IPS-NIHi7 (cell line): ENCODE results near the gene HSPB9.
A peak's percentile ranks its signal among the peaks of the same experiment; 100 is the strongest.

Experiments
- DNase-seq: peaks from one replicate; pipeline ENCODE4 v3.0.0; 2012; ENCODE audit warnings: mixed read lengths; ENCODE audit errors: extremely low spot score

The HSPB9 gene

GRCh38 chr17:42101513-42102292, 20.9 kb upstream of the HSPB9 start:
- DNase-seq = peak; percentile 93

DNA sequence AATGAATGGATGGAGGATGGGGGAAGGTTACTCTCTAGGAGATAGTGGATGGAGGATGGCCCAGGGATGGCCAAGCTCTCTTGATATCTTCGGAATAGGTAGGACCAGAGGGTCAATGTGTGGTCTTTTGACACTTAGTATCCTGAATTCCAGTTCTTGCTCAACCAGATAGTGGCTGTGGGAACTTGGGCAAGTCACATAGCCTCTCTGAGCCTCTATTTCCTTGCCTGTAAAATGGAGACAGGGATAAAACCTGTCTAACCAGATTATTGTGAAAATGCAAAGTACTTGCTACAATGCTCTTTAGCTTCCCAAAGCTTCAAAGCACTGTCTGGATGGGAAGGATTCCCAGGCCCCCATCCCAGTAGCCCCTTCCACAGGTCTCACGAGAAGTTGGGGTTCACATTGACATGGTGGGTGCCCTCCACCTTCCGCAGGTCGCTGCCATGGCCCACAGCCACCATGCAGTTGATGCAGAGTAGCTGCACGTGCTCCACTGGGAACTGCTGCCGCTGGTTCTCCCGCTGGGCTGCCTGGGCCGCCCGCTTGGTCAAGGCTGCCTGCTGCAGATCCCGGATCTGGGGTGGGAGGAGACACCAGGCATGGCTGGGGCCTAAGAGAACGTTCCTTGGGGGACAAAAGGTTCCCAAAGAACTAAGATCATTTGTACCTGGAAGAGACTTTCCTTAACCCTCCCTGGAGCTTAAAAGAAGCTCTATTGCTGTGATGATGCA, 19.2 kb upstream of the HSPB9 start:
- no peak for DNase-seq

DNA sequence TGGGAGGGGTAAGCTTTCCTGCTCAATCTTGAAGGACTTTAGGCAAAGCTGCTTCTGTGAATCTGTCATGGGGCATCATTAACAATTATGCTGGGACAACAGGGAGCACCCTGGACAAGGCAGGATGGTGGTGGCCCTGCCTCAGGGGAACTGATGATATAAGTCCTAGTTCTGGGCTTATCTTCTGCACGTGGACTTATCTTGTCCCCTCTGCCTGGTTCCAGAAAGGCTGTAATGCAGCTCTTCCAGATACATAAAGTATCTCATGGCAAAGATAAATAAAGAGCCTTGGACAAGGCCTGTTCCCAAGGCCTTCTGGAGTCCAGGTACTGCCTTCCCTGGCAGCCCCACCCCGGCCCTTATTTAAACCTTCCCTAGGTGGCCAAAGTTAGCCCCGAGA, 18.3 kb upstream of the HSPB9 start:
- DNase-seq = no peak

DNA sequence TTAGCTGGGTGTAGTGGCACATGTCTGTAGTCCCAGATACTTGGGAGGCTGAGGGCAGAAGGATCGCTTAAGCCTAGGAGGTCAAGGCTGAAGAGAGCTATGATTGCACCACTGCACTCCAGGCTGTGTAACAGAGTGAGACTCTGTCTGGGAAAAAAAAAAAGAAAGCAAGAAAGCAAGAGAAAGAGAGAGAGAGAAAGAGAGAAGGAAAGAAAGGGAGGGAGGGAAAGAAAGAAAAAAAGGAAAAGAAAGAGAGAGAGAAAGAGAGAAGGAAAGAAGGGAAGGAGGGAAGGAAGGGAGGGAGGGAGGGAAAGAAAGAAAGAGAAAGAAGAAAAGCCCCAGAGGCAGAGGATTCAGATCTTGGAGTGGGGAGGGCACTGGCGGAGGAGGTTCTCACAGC, 16.6 kb upstream of the HSPB9 start:
- no peak for DNase-seq

DNA sequence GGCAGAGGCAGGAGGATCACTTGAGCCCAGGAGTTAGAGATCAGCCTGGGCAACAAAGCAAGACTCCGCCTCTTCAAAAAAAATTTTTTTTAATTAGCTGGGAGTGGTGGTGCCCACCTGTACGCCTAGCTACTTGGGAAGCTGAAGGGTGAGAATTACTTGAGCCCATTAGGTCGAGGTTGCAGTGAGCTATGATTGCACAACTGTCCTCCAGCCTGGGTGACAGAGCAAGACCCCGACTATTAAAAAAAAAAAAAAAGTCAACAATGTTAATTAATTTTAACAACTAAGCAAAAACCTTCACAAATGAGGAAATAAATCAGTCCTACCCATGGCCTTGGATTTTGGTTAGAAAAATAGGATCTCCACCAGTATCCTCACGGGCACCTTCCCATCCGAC, 15.5 kb upstream of the HSPB9 start:
- no peak for DNase-seq

DNA sequence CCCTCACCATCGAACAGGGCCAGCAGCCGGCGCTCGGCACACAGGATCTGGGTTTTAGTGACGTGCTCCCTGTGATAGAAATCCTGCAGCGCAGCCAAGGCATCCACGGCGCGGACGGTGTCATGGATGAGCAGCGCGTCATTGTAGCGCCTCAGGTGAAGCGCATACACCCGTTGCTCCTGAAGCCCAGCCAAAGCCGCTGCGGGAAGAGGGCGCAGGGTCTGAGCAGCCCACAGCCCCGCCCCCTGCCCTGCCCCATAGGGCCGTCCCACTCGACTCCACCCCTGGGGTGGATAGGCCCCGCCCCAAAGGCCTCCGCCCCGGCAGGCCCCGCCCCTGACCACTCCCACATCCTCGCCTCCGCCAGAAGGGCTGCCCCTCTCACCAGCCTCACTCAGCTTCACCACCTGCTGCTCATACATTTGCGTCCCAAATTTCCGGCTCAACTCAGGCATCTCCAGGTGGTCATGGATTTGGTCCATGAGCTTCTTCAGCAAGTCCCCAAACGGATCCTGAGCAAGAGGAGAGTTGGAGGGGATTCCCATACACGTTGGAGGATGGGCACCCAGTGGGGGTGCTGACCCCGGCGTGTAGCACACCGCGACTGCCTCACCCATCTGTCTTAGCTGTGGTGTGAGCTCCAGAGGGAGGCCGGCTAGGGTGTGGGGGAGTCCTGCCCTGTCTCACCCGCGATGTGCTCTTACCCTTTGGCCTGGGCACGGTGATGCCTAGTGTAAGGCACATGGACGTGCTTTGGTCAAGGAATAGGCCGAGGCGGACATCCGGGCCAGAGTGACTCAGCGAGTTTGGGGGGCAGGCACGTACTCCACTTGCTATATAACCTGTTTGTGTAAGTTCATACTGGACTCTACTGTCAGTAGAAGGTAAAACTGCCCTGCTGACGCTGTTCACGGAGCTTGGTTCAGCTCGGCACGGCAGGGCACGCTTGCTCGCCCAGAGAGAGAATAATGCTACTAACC, 14.7 kb upstream of the HSPB9 start:
- DNase-seq = peak; percentile 100

DNA sequence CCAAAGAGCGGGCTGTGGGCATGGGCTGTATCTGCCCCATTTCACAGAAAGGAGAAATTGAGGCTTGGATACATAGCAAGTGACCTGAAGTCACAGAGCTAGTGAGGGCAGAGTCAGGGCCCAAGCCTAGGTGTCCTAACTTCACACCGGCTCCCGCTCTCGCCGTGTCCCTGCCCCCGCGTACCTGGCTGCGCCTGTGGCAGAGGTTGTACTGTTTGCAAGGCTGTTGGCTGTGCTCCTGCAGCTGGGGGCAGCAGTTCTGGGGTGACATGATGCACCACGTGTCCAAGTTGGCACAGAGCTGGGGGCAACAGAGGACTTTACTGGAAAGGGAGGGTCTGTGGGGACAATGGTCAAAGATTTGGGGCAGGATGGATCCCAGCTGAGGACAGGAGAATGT, 13.5 kb upstream of the HSPB9 start:
- DNase-seq = no peak

DNA sequence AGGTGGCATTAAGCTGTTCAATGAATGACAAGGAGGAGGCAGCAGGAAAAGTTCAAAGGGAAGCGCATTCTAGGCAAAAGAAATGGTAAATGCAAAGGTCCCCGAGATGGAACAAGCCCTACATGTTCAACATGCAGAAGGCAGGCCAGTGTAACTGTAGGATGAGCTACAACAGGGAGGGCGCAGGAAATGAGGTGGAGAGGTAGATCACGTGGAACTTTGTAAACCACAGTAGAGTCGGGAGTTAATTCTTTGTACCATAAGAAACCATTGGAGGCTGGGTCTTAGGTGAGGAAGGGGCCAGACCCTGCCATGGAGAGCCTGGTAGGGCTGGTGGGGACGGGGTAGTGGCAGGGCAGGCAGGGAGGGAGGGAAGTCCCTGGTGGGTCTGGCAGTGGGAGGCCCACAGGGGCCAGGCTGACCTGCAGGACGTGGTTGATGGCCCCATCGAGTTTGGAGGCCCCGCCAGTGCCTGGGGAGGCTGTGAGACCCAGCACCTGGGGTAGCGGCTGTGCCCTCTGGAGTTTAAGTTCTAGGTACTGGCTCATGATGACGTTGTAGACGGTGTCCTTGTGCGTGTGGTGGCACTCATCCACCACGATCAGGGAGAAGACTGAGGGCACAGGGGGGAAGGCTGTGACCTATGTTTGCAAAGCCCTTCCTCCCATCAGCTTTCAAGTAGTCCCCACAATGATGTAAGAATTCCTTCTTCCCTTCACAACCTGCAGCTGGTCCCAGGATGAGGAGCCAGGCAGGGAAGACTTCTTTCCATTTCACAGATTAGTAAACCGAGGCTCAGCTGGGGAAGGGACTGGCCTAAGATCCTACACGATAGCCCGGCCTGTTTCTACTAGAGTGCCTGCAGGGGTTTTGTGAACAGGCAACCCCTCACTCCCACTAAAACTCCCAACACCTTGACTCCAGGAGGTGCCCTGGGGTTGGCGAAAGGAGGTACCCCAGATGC, 12.0 kb upstream of the HSPB9 start:
- no peak for DNase-seq

DNA sequence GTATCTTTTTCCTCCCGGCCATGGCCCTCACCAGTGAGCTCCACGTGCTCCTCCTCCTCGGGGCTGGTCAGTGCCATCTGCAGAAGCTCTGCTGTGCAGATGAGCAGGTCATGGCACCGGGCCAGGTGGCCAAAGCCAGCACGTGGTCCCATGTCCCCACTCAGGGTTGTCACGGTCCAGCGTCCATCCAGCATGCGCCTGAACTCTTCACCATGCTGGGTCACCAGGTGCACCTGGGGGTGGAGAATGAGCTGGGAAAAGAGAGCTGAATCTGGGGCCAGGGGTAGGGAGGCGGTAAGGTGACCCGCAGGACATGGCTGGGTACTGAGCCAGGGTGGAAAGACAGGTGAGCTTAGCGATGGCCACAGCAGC, 11.4 kb upstream of the HSPB9 start:
- DNase-seq = no peak

GRCh38 chr17:42111871-42112551, 10.6 kb upstream of the HSPB9 start:
- DNase-seq = no peak

GRCh38 chr17:42112552-42113176, 9.9 kb upstream of the HSPB9 start, which contains the start of gene DHX58:
TSS of gene DHX58 (minus strand) at chr17:42112714. CDS start at chr17:42111892, 822 bp downstream.
- no peak for DNase-seq

- DNase-seq = no peak
Measured at GRCh38 chr17:42113293-42114069, 9.1 kb upstream of the HSPB9 start.

DNA sequence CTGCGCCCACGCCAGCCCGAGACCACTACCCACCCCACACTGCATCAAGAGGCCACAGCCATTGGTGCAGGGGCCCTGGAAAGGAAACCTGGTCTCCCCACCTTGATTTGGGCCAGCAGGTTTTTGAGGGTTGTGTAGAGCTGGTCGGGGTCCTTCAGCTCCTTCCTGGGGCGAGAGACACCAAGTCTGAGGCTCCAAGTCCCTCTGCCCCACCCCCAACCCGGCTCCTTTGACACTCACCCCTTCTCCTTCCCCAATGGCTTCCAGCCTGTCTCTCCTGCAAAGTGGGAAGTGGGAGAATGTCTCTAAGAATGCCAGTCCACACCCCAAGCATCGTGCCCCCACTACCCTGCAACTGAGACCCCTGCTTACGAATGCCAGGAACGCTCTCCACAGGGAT, 8.5 kb upstream of the HSPB9 start:
- no peak for DNase-seq

GRCh38 chr17:42116705-42117396, 5.8 kb upstream of the HSPB9 start:
- peak; percentile 76 for DNase-seq

GRCh38 chr17:42117397-42118125, 5.0 kb upstream of the HSPB9 start:
- no peak for DNase-seq

GRCh38 chr17:42118126-42118510, 4.5 kb upstream of the HSPB9 start:
- DNase-seq = no peak

DNA sequence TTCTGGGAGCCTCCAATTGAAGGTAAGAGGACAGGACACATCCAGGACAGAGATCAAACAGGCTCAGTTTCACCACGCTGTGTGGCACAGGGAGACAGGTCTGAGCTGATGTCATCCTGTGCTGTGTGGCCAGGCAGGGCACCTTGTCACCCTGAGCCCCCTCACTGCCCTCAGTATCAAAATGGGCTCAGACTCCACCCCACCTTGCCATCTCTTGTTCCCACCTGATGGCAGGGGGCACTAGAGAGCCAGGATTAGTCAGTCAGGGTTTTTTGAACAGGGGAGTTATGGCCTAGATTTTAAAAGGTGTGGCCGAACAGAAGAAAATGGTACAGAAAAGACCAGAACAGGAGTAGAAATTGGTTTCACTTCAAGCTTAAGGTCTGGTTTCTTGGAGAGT, 4.1 kb upstream of the HSPB9 start:
- DNase-seq = peak; percentile 53

DNA sequence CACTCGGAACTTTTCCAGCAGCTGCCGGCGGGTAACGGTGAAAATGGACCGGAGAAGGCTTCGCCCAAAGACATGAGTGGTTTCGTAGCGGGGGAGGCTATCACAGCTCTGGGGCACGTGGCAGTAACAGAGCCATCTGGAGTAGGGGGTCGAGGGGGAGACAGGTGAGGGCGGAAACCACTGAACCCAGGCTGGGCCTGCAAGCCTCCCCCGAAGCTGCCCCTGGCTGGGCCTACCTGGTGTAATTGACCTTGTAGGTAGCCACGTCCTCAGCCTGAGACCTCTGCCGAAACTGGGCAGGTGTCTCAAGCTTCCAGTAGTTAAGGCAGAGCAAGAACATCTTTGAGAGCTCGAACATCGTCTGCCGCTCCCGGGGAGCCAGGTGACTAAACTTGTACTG, 3.3 kb upstream of the HSPB9 start:
- DNase-seq = no peak
